HG03521 (cell line): Measurements from ENCODE around the gene IFNL2.
"Not testable (repeated sequence)": the region's sequence is repeated elsewhere in the genome, so short reads cannot be mapped to it uniquely, and the experiment has no call there.

Source experiments
- ATAC-seq: cut with Tn5 transposase; IDR thresholded peaks from one replicate; pipeline ENCODE4 v1.9.1; 2021; ENCODE audit warnings: mild to moderate bottlenecking, moderate library complexity; ENCODE audit not compliant: unreplicated experiment

Gene IFNL2

DNA sequence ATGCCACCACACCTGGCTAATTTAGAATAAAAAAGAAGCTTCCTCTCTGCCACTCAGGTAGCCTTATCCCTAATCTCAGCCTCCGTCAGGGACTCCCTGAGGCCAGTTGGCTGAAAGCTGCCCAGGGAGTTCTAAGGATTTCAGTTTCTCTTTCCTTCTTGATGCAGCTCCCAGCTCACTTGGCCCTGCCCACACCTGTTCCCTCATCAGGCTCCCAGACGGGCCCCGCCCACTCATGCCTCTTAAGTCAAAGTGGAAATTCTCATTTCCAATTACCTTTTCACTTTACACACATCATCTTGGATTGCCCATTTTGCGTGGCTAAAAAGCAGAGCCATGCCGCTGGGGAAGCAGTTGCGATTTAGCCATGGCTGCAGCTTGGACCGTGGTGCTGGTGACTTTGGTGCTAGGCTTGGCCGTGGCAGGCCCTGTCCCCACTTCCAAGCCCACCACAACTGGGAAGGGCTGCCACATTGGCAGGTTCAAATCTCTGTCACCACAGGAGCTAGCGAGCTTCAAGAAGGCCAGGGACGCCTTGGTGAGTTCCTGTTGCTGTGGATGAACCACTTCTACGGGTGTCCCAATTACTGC is 28.0 kb downstream of the IFNL2 start, which contains the start of gene IFNL1:
Gene IFNL1 (plus strand): TSS at position 353 of the 591 bp plus-strand sequence. CDS start 15 bp downstream, at position 368.
- ATAC-seq: no peak

DNA sequence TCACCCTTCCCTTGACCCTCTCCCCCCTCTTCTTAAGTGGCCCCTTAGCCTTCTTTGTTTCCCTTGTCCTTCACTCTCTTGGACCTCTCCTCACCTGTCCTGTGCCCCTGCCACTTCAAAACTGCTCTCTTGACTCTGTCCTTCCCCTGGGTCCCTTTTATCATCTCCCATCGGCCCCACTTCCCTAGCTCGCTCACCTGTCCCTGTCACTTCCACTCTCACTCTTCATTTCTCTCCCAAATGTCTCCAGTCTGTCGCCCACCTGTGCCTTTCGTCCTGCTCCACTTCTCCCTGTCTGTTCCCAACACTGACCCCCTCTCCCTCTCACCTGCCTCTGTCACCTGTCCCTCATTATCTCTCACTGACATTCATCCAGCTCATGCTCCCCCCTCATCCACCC is 28.7 kb downstream of the IFNL2 start:
- no peak for ATAC-seq

- no peak for ATAC-seq
Observed at GRCh38 chr19:39297931-39298634, 29.9 kb downstream of the IFNL2 start.

- no peak for ATAC-seq
Observed at GRCh38 chr19:39299404-39299803, 31.2 kb downstream of the IFNL2 start.

DNA sequence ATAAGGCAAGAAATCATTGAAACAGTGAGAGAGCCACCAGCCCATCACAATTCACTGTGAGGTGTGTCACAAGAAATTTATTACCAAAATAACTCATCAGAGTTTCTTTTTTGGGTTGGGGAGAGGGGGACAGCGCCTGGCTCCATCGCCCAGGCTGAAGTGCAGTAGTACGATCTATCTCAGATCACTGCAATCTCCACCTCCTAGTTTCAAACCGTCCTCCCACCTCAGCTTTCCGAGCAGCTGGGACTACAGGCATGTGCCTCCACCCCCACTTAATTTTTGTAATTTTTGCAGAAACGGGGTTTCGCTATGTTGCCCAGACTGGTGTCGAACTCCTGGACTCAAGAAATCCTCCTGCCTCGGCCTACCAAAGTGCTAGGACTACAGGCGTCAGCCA is 31.6 kb downstream of the IFNL2 start:
- ATAC-seq: no peak

DNA sequence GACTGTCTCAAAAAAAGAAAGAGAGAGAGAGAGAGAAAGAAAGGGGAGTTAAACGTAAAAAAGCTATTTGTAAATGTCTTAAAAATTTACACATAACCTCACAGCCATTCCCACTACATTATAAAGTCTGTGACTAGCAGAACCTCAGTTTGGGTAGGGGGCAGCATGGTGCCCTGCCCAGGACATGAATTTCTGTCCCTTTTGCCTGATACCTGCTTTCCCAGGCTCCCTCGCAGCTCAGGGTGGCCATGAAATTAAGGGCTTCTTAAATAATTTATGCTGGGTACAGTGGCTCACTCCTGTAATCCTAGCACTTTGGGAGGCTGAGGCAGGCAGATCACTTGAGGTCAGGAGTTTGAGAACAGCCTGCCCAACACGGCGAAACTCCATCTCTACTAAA is 32.8 kb downstream of the IFNL2 start:
- no peak for ATAC-seq

DNA sequence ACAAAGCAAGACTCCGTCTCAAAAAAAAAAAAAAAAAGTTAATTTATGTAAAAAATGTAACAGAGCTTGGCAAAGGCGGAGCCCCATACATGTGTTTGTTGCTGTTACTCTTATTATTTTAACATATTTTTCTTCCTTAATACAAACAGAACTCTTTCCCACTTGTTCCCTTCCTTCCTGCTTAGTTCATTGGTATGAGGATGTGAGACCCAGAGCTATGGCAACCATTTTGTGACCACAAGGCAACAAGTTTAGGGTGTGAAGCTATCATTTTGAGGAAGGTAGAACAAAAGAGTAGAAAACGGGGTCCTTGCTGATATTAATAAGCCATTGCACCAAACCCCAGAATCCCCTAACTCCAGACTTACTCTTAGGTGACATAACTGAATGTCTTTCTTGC is 33.4 kb downstream of the IFNL2 start:
- ATAC-seq: no peak

- ATAC-seq: no peak
Observed at GRCh38 chr19:39303373-39304184, 35.4 kb downstream of the IFNL2 start.

DNA sequence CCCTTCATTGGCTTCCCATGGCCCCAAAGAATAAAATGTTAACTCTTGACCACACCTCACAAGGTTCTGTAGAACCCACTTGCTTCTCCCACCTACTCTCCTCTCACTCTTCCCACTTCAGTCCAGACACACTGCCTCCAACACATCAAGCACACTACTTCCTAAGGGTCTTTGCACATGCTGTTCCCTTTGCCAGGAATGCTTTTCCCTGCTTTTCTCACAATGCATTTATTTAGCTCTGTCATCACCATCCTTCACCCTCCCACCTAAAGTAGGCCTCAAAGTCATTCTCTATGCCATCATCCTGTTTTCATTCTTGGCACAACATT is 36.0 kb downstream of the IFNL2 start:
- no peak for ATAC-seq

DNA sequence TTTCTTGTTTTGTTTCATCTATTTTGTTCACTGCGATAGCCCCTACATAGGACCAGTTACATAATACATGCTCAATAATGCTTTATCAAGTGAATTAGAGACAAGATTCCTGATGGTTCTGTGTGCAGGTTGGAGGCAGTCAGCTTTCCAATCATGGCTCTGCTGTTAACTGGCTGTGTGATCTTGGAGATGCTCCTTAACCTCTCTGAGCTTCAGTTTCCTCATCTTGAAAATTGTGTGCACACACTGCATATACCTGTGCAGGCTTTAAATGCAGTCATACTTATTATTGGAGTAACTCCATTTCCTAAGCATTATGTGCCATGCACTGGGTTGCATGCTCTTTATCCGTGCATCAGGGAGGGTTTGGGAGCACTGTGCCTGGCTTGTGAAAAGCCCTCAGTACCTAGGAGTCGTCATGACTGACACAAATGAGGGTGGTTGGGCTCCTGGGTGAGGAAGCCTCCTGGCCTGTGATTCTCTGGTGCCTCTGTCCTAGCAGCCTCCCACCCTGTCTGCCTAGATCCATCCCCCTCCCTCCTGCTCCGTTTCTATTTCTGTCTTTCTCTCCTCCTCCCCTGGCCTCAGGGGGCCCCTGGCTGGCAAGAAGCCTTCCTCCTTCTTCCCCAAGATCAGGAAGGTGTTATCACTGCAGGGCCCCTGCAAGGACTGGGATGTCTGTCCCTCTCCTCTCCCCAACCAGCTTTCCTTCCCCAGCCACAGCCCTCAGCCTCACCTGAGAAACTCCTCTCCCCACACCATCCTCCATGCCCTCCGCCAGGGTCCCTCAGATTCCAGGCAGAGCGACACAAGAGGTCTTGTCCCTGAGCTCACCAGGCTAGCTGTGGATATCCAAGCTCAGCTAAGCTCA is 36.7 kb downstream of the IFNL2 start:
- no peak for ATAC-seq

GRCh38 chr19:39306075-39306474 is 37.9 kb downstream of the IFNL2 start:
- ATAC-seq: no peak

GRCh38 chr19:39307046-39307821 is 39.0 kb downstream of the IFNL2 start:
- ATAC-seq: no peak

DNA sequence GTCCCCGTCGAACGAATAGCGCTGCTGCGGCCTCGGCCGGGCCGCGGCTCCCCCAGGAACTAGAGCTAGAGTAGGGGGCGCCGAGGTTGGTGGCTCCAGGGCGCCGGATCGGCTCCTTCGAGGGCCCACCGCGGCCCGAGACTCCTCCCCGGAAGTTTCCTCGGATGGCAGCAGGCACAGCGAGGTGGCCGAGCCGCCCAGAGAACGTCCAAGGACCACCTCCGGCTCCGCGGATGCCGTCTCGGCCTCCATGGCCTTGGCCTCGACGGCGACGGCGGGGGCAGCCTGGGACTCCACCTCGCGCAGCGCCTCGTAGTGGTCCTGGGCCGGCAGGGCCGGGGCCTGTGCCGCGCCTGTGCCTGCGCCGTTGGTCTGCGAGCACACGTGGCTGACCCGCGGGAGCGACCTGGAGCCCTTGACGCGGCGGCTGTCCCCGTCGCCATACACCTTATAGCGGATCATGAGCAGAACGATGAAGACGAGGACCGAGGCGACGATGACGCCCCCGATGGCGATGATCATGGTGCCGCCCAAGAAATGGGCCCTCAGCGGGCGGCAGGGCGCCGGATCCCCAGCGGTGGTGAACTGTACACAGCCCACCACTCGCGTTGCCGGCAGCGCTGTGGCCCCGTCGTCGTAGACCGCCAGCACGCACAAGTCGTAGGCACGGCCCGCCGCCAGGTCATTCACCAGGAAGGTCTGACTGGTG is 39.8 kb downstream of the IFNL2 start:
- no peak for ATAC-seq

GRCh38 chr19:39308531-39309304 is 40.5 kb downstream of the IFNL2 start:
- ATAC-seq: no peak

DNA sequence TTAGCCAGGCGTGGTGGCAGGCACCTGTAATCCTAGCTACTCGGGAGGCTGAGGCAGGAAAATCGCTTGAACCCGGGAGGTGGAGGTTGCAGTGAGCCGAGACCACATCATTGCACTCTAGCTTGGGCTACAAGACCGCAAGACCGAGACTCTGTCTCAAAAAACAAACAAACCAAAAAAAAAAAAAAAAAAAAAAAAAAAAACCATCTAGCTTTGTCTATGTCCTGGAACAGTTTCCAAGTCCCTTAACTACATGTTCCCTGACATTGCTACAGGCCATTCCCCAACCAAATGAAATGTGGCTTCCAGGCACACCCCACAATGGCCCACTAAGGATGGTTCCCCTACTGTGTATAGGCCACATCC is 41.1 kb downstream of the IFNL2 start:
- not testable (repeated sequence) for ATAC-seq

DNA sequence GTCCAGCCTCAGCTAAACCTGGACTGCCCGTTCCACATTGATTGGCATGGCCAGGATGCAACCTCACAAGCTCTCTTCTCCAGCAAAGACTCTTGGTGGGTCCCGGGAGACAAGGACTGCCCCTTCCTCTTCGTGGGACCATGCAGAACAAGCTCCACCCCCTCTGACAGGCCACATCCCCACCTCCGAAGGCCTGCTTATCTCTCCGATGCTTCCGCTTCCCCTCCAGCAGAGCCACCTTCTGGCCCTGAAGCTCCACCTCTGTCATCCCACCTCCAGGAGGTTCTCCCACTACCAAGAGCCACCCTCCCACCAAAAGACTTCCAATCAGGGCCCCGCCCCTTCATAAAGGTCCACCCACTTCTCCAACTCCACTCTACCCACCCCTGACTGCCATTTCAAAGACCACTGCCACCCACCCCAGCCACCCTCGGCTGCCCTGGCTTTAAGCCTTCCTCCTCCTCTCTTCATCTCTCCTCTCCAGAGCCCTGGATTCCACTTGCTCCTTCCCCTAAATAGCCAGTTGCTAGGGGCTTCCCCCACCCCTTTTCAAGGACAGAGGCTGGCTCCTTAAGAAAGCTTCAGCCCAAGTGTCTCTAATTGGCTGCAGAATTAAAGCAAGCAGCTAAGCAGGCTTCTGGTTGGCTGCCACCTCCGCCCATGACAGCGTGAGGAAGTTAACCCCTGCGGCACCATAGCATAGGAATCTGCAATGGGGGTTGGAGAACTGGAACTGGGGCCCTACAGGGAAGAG is 42.5 kb downstream of the IFNL2 start:
- ATAC-seq: no peak

DNA sequence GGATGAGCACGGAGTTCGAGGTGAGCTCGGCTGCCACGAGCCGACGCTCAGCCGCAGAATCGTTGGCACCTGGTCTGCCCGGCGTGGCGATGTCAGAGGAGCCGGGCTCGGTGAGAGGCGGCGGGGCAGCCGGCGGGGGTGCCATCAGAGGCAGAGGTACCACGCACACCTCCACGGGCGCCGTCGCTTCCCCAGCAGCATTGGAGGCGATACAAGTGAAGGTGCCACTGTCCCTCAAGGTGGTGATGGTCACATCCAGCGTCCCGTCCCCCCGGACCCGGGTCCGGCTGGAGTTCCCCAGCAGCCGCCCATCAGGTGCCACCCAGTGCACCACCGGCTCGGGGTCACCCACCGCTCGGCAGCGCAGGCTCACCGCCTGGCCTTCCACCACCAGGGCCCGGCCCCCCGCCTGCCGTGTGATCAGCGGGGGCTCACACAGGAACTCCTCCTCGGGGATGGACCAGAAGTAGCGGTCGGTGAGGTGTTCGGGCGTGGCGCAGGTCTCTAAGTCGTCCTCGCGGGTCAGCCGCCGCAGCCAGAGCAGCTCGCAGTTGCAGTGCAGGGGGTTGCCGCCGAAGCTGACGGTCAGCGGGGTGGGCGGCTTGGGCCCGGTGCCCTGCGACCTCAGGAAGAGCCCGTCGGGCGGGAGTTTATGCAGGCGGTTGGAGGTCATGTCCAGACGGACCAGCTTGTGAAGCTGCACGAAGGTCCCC is 46.0 kb downstream of the IFNL2 start:
- ATAC-seq: no peak

GRCh38 chr19:39315933-39316332 is 47.7 kb downstream of the IFNL2 start:
- no peak for ATAC-seq
